ENCODE measurements around the gene HHAT.

DNA sequence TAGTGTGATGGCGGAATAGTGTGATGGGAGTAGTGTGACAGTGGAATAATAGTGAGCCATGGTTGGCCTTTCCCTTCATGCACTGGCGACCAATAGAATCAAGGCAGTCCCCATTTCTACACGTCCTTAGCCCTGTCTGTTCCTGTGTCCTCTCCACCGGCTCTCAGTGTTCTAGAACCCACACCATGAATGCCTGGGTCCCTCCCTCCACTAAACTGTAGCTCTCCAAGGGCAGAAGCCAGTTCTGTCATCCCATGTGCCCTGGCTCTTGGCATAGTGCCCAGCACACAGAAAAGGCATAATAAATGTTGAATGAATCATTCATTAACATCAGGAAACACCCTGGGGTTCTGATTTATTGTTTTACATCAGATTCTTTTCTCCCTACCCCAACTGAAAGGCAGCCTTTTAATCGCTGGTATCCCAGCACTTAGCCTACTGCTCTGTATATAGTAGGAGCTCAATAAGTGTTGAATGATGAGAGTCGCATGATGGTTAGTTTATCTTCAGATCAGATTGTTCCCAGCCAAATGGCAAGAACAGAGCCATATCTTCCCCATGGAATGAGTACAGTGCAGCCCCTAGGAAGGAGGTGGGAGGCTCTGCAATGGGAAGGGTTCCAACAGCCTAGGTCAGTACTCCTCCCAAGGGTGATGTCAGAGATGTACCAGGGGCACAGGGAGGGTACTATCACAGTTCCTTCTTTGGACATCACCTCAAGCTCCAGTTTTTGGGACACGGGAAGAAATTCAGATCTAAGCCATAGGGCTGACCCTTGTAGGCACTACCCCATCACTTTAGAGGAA, 325.7 kb downstream of the HHAT start:
- TF ChIP-seq, protein P1, sequence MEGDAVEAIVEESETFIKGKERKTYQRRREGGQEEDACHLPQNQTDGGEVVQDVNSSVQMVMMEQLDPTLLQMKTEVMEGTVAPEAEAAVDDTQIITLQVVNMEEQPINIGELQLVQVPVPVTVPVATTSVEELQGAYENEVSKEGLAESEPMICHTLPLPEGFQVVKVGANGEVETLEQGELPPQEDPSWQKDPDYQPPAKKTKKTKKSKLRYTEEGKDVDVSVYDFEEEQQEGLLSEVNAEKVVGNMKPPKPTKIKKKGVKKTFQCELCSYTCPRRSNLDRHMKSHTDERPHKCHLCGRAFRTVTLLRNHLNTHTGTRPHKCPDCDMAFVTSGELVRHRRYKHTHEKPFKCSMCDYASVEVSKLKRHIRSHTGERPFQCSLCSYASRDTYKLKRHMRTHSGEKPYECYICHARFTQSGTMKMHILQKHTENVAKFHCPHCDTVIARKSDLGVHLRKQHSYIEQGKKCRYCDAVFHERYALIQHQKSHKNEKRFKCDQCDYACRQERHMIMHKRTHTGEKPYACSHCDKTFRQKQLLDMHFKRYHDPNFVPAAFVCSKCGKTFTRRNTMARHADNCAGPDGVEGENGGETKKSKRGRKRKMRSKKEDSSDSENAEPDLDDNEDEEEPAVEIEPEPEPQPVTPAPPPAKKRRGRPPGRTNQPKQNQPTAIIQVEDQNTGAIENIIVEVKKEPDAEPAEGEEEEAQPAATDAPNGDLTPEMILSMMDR (IDR thresholded peaks at IDR 0.05): no peak
- TF ChIP-seq EP300 (IDR thresholded peaks at IDR 0.05): no peak

All from stomach (tissue), 4 donors.